Fibroblast of pulmonary artery (primary cell): ENCODE results near the gene SNAP47.

Source experiments
- DNase-seq: peaks from one replicate; pipeline ENCODE4 v3.0.0-alpha.2; 2010; ENCODE audit warnings: low read depth
- H3K4me3 ChIP-seq: replicated peaks from 2 replicates; pipeline ENCODE4 v1.5.1; 2011; ENCODE audit warnings: low read depth, mild to moderate bottlenecking, control low read depth, low read length, moderate library complexity
- TF ChIP-seq, protein P1 (sequence below): IDR thresholded peaks from 2 replicates; pipeline ENCODE4 v1.5.1; 2011; ENCODE audit warnings: mild to moderate bottlenecking, control low read depth, low read length, inconsistent platforms; ENCODE audit errors: missing control alignments

SNAP47 gene

GRCh38 chr1:227728059-227728891 lies 7.0 kb upstream of the SNAP47 start:
- H3K4me3 ChIP-seq: peak overlapping the region; percentile 57
- peak; percentile 34 for DNase-seq
- TF ChIP-seq, protein P1, sequence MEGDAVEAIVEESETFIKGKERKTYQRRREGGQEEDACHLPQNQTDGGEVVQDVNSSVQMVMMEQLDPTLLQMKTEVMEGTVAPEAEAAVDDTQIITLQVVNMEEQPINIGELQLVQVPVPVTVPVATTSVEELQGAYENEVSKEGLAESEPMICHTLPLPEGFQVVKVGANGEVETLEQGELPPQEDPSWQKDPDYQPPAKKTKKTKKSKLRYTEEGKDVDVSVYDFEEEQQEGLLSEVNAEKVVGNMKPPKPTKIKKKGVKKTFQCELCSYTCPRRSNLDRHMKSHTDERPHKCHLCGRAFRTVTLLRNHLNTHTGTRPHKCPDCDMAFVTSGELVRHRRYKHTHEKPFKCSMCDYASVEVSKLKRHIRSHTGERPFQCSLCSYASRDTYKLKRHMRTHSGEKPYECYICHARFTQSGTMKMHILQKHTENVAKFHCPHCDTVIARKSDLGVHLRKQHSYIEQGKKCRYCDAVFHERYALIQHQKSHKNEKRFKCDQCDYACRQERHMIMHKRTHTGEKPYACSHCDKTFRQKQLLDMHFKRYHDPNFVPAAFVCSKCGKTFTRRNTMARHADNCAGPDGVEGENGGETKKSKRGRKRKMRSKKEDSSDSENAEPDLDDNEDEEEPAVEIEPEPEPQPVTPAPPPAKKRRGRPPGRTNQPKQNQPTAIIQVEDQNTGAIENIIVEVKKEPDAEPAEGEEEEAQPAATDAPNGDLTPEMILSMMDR: no peak

GRCh38 chr1:227728892-227729143 lies 6.4 kb upstream of the SNAP47 start:
- H3K4me3 ChIP-seq: peak overlapping the region; percentile 57
- no peak for DNase-seq
- TF ChIP-seq, protein P1: no peak

DNA sequence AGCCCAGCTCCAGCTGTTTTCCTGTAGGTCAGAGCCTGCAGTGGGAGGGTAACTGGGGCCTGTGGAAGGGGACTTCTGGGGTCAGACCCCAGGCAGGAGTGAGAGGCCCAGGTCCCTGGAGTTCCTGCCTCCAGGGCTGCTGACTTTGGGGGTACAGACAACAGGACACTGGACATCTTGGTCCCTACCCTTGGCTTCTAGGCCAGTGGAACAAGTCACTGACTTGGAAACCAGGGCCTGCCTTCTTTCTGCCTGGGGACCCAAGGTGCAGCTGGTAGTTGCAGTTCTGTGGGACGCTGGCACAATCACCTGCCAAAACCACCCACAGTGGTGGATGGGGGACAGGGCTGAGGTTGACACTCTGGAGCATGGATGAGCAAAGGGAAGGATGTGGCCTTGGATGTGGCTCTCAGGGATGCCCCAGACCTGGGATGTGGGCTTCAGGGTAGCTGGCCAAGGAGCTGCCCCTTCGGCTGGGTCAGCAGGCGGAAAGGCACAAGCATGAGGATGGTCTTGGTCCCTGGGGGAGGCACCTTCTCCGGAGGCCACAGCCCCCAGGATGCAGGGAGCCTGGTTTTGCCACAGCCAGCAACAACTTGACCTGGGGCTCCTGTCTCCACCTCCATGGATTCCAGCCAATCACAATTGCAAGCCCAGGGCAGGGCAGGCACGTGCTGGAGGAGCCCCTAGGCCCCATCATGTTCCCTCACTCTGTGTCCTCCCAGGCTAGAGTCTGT lies 5.9 kb upstream of the SNAP47 start:
- H3K4me3 ChIP-seq: peak overlapping the region; percentile 57
- DNase-seq: no peak
- TF ChIP-seq, protein P1: no peak

GRCh38 chr1:227729881-227730629 lies 5.2 kb upstream of the SNAP47 start:
- H3K4me3 ChIP-seq: no peak overlapping the region
- TF ChIP-seq, protein P1: peak; percentile 86
- DNase-seq: peak; percentile 67

- no peak overlapping the region for H3K4me3 ChIP-seq
- TF ChIP-seq, protein P1: no peak
- DNase-seq: no peak
Observed at GRCh38 chr1:227730630-227731151, 4.5 kb upstream of the SNAP47 start.

GRCh38 chr1:227731241-227731677 lies 4.0 kb upstream of the SNAP47 start:
- DNase-seq: no peak
- TF ChIP-seq, protein P1: no peak
- no peak overlapping the region for H3K4me3 ChIP-seq
